ENCODE results near the gene RNMT.
A peak's percentile ranks its signal among the peaks of the same experiment; 100 is the strongest.
"Not testable (repeated sequence)": the region's sequence is repeated elsewhere in the genome, so short reads cannot be mapped to it uniquely, and the experiment has no call there.

RNMT gene

DNA sequence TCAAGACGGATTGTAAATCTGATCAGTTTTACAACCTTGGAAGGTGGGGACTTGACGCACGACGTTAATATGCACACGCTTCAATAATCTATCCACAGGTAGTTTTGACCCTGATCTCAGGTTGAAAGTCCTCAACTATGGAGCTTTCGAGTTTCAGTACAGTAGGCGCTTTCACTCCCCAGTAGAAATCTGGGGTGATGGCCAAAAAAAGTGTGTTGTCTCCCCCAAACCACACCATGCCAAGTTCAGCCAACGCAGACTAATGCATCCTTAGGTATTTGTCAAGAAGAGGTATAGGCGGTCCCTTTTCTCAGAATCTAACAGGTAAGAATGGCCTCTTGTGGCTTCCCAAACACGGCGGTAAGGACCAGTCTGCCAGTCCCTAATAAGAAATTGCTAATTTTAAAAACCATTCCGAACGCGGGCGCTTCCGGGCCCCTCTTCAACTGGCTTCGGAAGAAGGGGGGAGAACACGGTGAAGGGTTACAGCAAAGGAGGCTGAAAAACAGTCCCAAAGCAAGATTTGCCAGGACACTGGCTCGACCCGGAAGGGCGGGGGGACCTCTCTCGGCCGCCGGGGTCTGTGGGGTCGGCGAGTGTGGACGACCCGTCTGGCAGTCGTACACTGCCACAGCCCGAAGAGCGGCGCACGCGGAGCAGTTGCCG is 774 bp upstream of the RNMT start:
- Histone ChIP-seq H3K36me3 (ENCODE audit: control insufficient read depth, insufficient read depth, low read length) (no peaks in the 10 kb centered on the region; the same call in 1 of the 2 replicates), H3K4me3 (replicated peaks; ENCODE audit: low read depth, low read length) (peak overlapping the region; percentile 99), H3K27me3 (replicated peaks; ENCODE audit: control insufficient read depth, insufficient read depth, low read length) (no peaks in the 10 kb centered on the region)
- DNase-seq (ENCODE audit: extremely low read depth, insufficient read length) = no peak
- TF ChIP-seq, protein P1, sequence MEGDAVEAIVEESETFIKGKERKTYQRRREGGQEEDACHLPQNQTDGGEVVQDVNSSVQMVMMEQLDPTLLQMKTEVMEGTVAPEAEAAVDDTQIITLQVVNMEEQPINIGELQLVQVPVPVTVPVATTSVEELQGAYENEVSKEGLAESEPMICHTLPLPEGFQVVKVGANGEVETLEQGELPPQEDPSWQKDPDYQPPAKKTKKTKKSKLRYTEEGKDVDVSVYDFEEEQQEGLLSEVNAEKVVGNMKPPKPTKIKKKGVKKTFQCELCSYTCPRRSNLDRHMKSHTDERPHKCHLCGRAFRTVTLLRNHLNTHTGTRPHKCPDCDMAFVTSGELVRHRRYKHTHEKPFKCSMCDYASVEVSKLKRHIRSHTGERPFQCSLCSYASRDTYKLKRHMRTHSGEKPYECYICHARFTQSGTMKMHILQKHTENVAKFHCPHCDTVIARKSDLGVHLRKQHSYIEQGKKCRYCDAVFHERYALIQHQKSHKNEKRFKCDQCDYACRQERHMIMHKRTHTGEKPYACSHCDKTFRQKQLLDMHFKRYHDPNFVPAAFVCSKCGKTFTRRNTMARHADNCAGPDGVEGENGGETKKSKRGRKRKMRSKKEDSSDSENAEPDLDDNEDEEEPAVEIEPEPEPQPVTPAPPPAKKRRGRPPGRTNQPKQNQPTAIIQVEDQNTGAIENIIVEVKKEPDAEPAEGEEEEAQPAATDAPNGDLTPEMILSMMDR (IDR thresholded peaks at IDR 0.05; ENCODE audit: insufficient read depth, low read length, poor library complexity, severe bottlenecking) = no peak

DNA sequence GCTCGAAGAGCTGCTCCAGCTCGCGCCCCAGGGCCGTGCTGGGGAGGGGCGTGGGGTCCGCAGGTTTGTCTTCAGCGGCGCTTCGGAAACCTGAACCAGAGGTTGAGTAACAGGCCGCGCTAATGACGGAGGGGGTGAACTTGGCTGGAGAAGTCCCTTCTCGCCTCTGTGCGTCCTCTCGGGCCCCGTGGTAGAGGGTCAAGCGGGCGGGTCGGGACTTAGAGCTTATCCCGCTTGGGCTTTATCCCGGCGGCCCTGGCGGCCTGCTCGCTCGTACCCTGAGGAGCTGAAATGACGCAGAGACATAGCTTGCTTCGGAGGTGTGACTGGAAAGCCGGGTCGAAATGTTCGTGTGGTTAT is 479 bp downstream of the RNMT start:
- H3K36me3 ChIP-seq (ENCODE audit: control insufficient read depth, insufficient read depth, low read length) = no peaks in the 10 kb centered on the region; the same call in 1 of the 2 replicates
- DNase-seq (ENCODE audit: extremely low read depth, insufficient read length) = no peak

DNA sequence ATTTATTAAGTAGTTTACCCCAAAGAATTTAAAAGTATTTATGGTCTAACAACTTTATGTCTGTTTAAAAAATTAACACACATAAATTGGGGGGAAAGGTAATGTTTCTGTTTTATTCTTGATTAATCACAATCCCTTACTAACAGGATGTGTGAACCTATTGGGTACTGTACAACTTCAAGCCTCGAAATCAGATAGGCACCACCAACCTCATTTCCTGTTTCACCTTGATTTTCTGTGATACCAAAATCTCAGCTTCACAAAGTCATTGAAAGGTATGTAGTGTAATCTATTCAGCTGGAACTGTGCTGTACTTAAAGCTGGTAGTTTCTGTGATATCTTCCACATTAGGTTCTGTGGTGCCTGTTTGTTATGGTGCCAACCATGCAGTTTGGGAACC is 4.0 kb downstream of the RNMT start:
- TF ChIP-seq, protein P1 (IDR thresholded peaks at IDR 0.05; ENCODE audit: insufficient read depth, low read length, poor library complexity, severe bottlenecking) = no peak
- Histone ChIP-seq H3K4me3 (replicated peaks; ENCODE audit: low read depth, low read length) (no peak overlapping the region), H3K36me3 (ENCODE audit: control insufficient read depth, insufficient read depth, low read length) (no peaks in the 10 kb centered on the region; the same call in 1 of the 2 replicates), H3K27me3 (replicated peaks; ENCODE audit: control insufficient read depth, insufficient read depth, low read length) (no peaks in the 10 kb centered on the region)
- DNase-seq (ENCODE audit: extremely low read depth, insufficient read length) = no peak

More for the DNA sequence above, 479 bp downstream of the RNMT start:
- no peaks in the 10 kb centered on the region for H3K27me3 ChIP-seq (replicated peaks; ENCODE audit: control insufficient read depth, insufficient read depth, low read length)
- TF ChIP-seq, protein P1 (IDR thresholded peaks at IDR 0.05; ENCODE audit: insufficient read depth, low read length, poor library complexity, severe bottlenecking) = no peak
- H3K4me3 ChIP-seq (replicated peaks; ENCODE audit: low read depth, low read length) = peak overlapping the region; percentile 99

DNA sequence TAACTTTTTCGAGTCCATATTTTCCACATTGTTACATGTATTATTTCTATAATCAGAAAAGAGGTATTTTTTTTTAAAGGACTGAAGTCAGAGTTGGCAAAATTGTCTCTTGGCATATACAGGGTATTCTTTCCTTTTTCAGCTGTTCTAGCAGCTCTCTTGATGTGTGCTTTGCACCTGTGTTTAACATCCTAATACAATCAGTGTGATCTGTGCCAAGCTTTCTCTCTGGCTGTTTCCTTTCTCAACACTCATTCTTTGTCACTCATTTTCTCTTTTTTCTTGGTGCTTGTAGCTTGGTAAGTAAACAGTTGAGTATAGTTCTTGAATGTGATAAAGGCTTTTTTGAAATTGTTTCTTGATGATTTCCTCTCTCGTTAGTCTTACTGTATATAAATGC is 9.2 kb downstream of the RNMT start:
- H3K4me3 ChIP-seq (replicated peaks; ENCODE audit: low read depth, low read length) = no peak overlapping the region
- peaks cover 3% of the 10 kb centered on the region for H3K36me3 ChIP-seq (ENCODE audit: control insufficient read depth, insufficient read depth, low read length)
- DNase-seq (ENCODE audit: extremely low read depth, insufficient read length) = no peak
- TF ChIP-seq, protein P1 (IDR thresholded peaks at IDR 0.05; ENCODE audit: insufficient read depth, low read length, poor library complexity, severe bottlenecking) = no peak
- H3K27me3 ChIP-seq (replicated peaks; ENCODE audit: control insufficient read depth, insufficient read depth, low read length) = no peaks in the 10 kb centered on the region

DNA sequence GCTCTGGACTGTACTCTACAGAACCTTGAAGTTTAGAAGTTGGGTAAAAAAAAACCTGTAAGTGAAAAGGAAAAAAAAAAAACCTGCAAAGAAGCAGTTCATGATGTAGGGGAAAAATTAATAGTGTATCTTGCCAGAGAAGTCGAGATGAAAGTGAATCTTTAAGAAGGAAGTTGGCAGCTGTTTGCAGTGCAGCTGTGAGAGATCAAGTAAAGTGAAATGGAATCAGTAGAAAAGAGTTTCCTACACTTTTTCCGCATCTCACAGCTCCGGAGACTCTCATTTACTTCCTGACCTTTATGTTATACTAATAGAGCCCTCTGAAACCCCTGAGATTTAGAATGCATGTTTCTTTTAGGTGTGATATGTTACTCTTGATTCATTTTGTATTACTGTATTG is 19.2 kb downstream of the RNMT start:
- no peaks in the 10 kb centered on the region for H3K27me3 ChIP-seq (replicated peaks; ENCODE audit: control insufficient read depth, insufficient read depth, low read length)
- DNase-seq (ENCODE audit: extremely low read depth, insufficient read length) = no peak
- TF ChIP-seq, protein P1 (IDR thresholded peaks at IDR 0.05; ENCODE audit: insufficient read depth, low read length, poor library complexity, severe bottlenecking) = no peak
- peaks cover 9% of the 10 kb centered on the region for H3K36me3 ChIP-seq (ENCODE audit: control insufficient read depth, insufficient read depth, low read length)
- H3K4me3 ChIP-seq (replicated peaks; ENCODE audit: low read depth, low read length) = no peak overlapping the region

DNA sequence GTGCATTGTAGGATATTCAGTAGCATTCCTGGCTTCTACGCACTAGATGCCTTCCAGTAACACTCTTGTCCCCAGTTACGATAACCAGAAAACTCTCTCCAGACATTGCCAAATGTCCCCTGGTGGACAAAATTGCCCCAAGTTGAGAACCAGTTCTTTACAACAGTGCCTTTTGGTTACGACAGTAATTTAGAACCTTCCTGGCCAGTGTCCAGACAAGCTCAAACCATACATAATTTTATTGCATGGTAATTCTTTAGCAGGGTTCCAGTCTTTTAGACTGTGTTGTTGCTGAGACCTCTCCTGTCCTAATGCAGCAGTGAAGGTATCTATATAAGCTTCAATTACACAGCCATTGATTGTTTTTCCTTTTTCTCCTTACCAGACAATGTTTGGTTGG is 20.2 kb downstream of the RNMT start:
- no peak for DNase-seq (ENCODE audit: extremely low read depth, insufficient read length)
- H3K27me3 ChIP-seq (replicated peaks; ENCODE audit: control insufficient read depth, insufficient read depth, low read length) = no peaks in the 10 kb centered on the region
- peaks cover 9% of the 10 kb centered on the region for H3K36me3 ChIP-seq (ENCODE audit: control insufficient read depth, insufficient read depth, low read length)
- TF ChIP-seq, protein P1 (IDR thresholded peaks at IDR 0.05; ENCODE audit: insufficient read depth, low read length, poor library complexity, severe bottlenecking) = no peak
- no peak overlapping the region for H3K4me3 ChIP-seq (replicated peaks; ENCODE audit: low read depth, low read length)

DNA sequence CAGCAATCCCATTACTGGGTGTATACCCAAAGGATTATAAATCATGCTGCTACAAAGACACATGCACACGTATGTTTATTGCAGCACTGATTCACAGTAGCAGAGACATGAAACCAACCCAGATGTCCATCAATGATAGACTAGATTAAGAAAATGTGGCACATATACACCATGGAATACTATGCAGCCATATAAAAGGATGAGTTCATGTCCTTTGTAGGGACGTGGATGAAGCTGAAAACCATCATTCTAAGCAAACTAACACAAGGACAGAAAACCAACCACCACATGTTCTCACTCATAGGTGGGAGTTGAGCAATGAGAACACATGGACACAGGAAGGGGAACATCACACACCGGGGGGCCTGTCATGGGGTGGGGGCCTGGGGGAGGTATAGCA is 25.1 kb downstream of the RNMT start:
- H3K27me3 ChIP-seq (replicated peaks; ENCODE audit: control insufficient read depth, insufficient read depth, low read length); DNase-seq (ENCODE audit: extremely low read depth, insufficient read length); H3K4me3 ChIP-seq (replicated peaks; ENCODE audit: low read depth, low read length): not testable (repeated sequence)
- H3K36me3 ChIP-seq (ENCODE audit: control insufficient read depth, insufficient read depth, low read length) = peaks cover 15% of the 10 kb centered on the region
